ENCODE results near the gene HCST. TPM values are rescaled to one million over a fixed set of nuclear protein-coding genes. Genes with fewer than 3 reads are reported as not detected.

Gene HCST
- total and polyA plus RNA-seq, 2 donors from 2014 or later: 10.6 to 16.7 TPM

GRCh38 chr19:35938282-35939224 is 36.2 kb downstream of the HCST start:
- Histone ChIP-seq H3K9me3 (ENCODE audit: control insufficient read depth in 2 of 3, insufficient read depth in 1 of 3, low read length in 3 of 3) (no peaks in the 10 kb centered on the region), H3K4me3 (ENCODE audit: low read length in 3 of 3) (peak overlapping the region in 1 of 3 donors; percentile 63), H3K4me1 (ENCODE audit: control insufficient read depth in 2 of 3, insufficient read depth in 2 of 3, low read depth in 1 of 3, low read length in 3 of 3) (peaks cover 3 to 22% (median 15%) of the 10 kb centered on the region in 3 donors), H3K9ac (ENCODE audit: low read length in 3 of 3) (no peak overlapping the region), H3K36me3 (ENCODE audit: control insufficient read depth in 2 of 3, insufficient read depth in 3 of 3, low read length in 3 of 3) (no peaks in the 10 kb centered on the region), H3K27ac (ENCODE audit: low read depth in 2 of 2, low read length in 2 of 2) (no peak overlapping the region), H3K27me3 (ENCODE audit: control insufficient read depth, insufficient read depth, low read length) (no peaks in the 10 kb centered on the region)
- intact Hi-C loops (cut with DNase I): no loop called here
- FAIRE-seq (no peak), DNase-seq (peak in 1 of 5 donors; percentile 41)
- TF ChIP-seq, protein P1, sequence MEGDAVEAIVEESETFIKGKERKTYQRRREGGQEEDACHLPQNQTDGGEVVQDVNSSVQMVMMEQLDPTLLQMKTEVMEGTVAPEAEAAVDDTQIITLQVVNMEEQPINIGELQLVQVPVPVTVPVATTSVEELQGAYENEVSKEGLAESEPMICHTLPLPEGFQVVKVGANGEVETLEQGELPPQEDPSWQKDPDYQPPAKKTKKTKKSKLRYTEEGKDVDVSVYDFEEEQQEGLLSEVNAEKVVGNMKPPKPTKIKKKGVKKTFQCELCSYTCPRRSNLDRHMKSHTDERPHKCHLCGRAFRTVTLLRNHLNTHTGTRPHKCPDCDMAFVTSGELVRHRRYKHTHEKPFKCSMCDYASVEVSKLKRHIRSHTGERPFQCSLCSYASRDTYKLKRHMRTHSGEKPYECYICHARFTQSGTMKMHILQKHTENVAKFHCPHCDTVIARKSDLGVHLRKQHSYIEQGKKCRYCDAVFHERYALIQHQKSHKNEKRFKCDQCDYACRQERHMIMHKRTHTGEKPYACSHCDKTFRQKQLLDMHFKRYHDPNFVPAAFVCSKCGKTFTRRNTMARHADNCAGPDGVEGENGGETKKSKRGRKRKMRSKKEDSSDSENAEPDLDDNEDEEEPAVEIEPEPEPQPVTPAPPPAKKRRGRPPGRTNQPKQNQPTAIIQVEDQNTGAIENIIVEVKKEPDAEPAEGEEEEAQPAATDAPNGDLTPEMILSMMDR (IDR thresholded peaks at IDR 0.05; ENCODE audit: borderline replicate concordance, extremely low read depth, insufficient read depth): no peak

- H3K36me3 ChIP-seq (ENCODE audit: control insufficient read depth in 2 of 3, insufficient read depth in 3 of 3, low read length in 3 of 3): no peaks in the 10 kb centered on the region
- H3K9me3 ChIP-seq (ENCODE audit: control insufficient read depth in 2 of 3, insufficient read depth in 1 of 3, low read length in 3 of 3): no peaks in the 10 kb centered on the region
- H3K9ac ChIP-seq (ENCODE audit: low read length in 3 of 3): no peak overlapping the region
- intact Hi-C loops (cut with DNase I): no loop called here
- no peak overlapping the region for H3K27ac ChIP-seq (ENCODE audit: low read depth in 2 of 2, low read length in 2 of 2)
- TF ChIP-seq, protein P1 (IDR thresholded peaks at IDR 0.05; ENCODE audit: borderline replicate concordance, extremely low read depth, insufficient read depth): no peak
- DNase-seq: peak in 1 of 5 donors; percentile 74
- FAIRE-seq: no peak
- no peak overlapping the region for H3K4me3 ChIP-seq (ENCODE audit: low read length in 3 of 3)
- H3K4me1 ChIP-seq (ENCODE audit: control insufficient read depth in 2 of 3, insufficient read depth in 2 of 3, low read depth in 1 of 3, low read length in 3 of 3): peaks cover 3 to 22% (median 15%) of the 10 kb centered on the region in 3 donors
- no peaks in the 10 kb centered on the region for H3K27me3 ChIP-seq (ENCODE audit: control insufficient read depth, insufficient read depth, low read length)
Measured at GRCh38 chr19:35939307-35940077, 37.2 kb downstream of the HCST start.

DNA sequence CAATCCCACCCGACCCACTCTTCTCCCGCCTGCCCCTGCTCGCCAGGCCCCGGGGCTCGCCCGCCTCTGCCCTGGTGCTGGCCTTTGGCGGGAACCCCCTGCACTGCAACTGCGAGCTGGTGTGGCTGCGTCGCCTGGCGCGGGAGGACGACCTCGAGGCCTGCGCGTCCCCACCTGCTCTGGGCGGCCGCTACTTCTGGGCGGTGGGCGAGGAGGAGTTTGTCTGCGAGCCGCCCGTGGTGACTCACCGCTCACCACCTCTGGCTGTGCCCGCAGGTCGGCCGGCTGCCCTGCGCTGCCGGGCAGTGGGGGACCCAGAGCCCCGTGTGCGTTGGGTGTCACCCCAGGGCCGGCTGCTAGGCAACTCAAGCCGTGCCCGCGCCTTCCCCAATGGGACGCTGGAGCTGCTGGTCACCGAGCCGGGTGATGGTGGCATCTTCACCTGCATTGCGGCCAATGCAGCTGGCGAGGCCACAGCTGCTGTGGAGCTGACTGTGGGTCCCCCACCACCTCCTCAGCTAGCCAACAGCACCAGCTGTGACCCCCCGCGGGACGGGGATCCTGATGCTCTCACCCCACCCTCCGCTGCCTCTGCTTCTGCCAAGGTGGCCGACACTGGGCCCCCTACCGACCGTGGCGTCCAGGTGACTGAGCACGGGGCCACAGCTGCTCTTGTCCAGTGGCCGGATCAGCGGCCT is 37.9 kb downstream of the HCST start:
- no peak overlapping the region for H3K9ac ChIP-seq (ENCODE audit: low read length in 3 of 3)
- H3K27me3 ChIP-seq (ENCODE audit: control insufficient read depth, insufficient read depth, low read length): no peaks in the 10 kb centered on the region
- TF ChIP-seq, protein P1 (IDR thresholded peaks at IDR 0.05; ENCODE audit: borderline replicate concordance, extremely low read depth, insufficient read depth): no peak
- H3K36me3 ChIP-seq (ENCODE audit: control insufficient read depth in 2 of 3, insufficient read depth in 3 of 3, low read length in 3 of 3): no peaks in the 10 kb centered on the region
- no peaks in the 10 kb centered on the region for H3K9me3 ChIP-seq (ENCODE audit: control insufficient read depth in 2 of 3, insufficient read depth in 1 of 3, low read length in 3 of 3)
- FAIRE-seq: no peak
- no peak overlapping the region for H3K4me3 ChIP-seq (ENCODE audit: low read length in 3 of 3)
- no peak overlapping the region for H3K27ac ChIP-seq (ENCODE audit: low read depth in 2 of 2, low read length in 2 of 2)
- intact Hi-C loops (cut with DNase I): no loop called here
- peaks cover 3 to 22% (median 15%) of the 10 kb centered on the region in 3 donors for H3K4me1 ChIP-seq (ENCODE audit: control insufficient read depth in 2 of 3, insufficient read depth in 2 of 3, low read depth in 1 of 3, low read length in 3 of 3)
- peak in 1 of 5 donors; percentile 67 for DNase-seq

All from kidney (tissue), 14 donors.